BLaER1 (cell line): ENCODE measurements around the gene STK11IP.

Experiments
- H3K27ac ChIP-seq: shearing (Covaris generic); formaldehyde crosslinking; 2 replicates; pipeline ENCODE4 v1.8.1; 2022
- H3K27me3 ChIP-seq: shearing (Covaris generic); formaldehyde crosslinking; 2 replicates; pipeline ENCODE4 v1.8.1; 2022
- H3K36me3 ChIP-seq: shearing (Covaris generic); formaldehyde crosslinking; 2 replicates; pipeline ENCODE4 v1.8.1; 2022
- H3K4me1 ChIP-seq: shearing (Covaris generic); formaldehyde crosslinking; 2 replicates; pipeline ENCODE4 v1.8.1; 2022
- H3K4me2 ChIP-seq: shearing (Covaris generic); formaldehyde crosslinking; 2 replicates; pipeline ENCODE4 v1.8.1; 2022
- H3K4me3 ChIP-seq: shearing (Covaris generic); formaldehyde crosslinking; 2 replicates; pipeline ENCODE4 v1.8.1; 2022
- H3K9ac ChIP-seq: shearing (Covaris generic); formaldehyde crosslinking; 2 replicates; pipeline ENCODE4 v1.8.1; 2022
- H3K9me3 ChIP-seq: shearing (Covaris generic); formaldehyde crosslinking; 2 replicates; pipeline ENCODE4 v1.8.1; 2022
- H4K20me1 ChIP-seq: shearing (Covaris generic); formaldehyde crosslinking; 2 replicates; pipeline ENCODE4 v1.8.1; 2022
- Cebpa-rat ChIP-seq: shearing (Covaris generic); IDR thresholded peaks from 2 replicates; pipeline ENCODE4 v1.8.1; 2022

STK11IP gene

DNA sequence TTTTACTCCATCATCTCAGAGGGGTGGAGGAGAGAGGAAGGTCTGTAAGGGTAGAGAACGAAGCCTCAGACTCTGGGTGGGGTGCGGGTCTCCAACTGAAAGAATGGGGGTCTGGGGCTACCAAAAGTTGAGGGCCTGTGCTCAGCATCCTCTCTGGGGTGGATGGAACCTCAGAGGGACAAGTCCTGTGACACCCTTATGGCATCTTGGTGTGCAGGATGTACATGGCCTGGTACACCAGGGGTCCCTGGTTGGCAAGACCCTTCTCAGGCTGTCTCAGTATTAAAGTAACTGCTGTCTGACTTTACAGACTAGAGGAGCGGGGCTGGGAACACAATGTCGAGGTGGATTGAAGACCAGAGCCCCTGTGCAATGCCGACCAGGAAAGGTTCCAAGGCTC, 27.5 kb downstream of the STK11IP start:
- H3K9me3 ChIP-seq = no peaks in the 10 kb centered on the region
- H3K27ac ChIP-seq = no peak overlapping the region
- H3K4me1 ChIP-seq = peaks cover 12% of the 10 kb centered on the region; the same call in 1 of the 2 replicates
- no peak overlapping the region for H3K4me2 ChIP-seq
- H3K36me3 ChIP-seq = no peaks in the 10 kb centered on the region
- TF ChIP-seq Cebpa-rat = no peak
- H3K9ac ChIP-seq = no peak overlapping the region
- no peak overlapping the region for H3K4me3 ChIP-seq
- H3K27me3 ChIP-seq = peaks cover 35% of the 10 kb centered on the region
- H4K20me1 ChIP-seq = no peaks in the 10 kb centered on the region

DNA sequence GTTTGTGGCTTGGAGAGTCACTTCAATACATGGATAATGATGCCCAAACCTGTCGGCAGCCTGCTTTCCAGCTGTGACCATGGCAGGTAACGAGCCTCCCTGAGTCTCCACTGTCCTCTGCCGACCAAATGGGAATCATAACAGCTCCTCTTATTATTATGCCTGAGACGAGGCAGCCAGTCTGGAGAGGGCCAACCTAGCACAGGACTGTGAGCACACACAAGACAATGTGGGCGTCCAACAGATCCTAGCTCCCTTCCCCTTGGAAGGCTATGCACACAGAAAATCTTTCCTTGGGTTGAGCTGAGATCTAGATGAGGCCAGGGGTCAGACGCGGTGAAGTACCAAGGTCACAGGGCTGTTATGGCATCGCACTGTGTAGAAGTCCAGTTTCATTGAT, 28.9 kb downstream of the STK11IP start:
- H4K20me1 ChIP-seq = no peaks in the 10 kb centered on the region
- H3K27me3 ChIP-seq = peaks cover 35% of the 10 kb centered on the region
- no peak for TF ChIP-seq Cebpa-rat
- H3K4me1 ChIP-seq = peaks cover 12% of the 10 kb centered on the region; the same call in 1 of the 2 replicates
- H3K4me2 ChIP-seq = no peak overlapping the region
- H3K36me3 ChIP-seq = no peaks in the 10 kb centered on the region
- H3K9me3 ChIP-seq = no peaks in the 10 kb centered on the region
- no peak overlapping the region for H3K27ac ChIP-seq
- no peak overlapping the region for H3K4me3 ChIP-seq
- H3K9ac ChIP-seq = no peak overlapping the region

DNA sequence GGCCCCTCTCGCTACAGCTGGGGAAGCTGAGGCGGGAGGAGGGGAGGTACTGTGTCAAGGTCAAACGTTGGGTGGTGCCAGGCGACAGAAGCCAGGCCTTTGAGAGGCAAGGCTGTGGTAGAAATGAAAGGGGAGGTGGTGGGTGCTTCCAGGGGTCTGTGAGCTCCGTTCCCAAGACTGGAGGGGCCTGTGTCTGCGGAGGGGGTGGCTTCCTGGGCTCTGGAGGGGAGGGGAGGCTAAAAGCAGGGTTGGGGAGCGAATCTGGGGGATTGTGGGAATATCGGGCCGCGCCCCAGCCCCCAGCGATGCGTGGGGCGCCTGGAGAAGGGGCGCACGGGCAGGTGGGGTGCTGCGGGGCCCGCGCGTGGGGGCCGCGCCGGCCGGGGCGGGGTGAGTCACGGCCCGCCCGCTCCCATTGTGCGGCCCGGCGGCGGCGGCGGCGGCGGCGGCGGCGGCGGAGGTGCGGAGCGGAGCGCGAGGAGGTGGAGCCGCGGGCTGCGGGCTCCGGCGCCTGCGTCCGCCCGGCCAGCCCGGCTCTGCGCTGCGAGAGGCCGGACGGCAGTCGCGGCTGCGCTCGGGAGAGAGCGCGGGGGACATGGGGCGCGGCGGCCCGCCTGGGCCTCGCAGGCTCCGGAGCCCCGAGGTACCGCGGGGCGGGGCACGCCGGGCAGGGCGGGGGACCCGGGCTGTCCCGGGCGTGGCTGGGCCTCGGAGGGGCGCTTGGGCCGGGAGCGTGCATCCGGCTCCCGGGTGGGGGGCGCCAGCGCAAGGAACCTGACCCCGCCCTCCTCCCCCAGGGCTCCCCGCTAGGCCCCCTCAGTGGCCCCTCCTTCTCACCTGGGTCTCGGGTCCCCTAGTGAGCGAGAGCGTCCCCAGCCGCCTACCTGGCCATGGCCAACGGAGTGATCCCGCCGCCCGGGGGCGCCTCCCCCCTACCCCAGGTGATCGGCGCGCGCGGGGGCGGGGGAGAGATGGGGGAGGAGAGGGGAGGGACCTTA, 29.7 kb downstream of the STK11IP start, which contains the start of gene SLC4A3:
Gene SLC4A3 (plus strand): TSS at position 528 of the 998 bp plus-strand sequence. CDS start 363 bp downstream, at position 891.
- Histone ChIP-seq H3K4me2 (peak within 1 kb of the TSS; percentile 78), H3K36me3 (no peaks in the 10 kb centered on the region), H3K4me1 (peaks cover 12% of the 10 kb centered on the region; the same call in 1 of the 2 replicates), H3K9me3 (no peaks in the 10 kb centered on the region), H3K27ac (no peak within 1 kb of the TSS), H4K20me1 (no peaks in the 10 kb centered on the region), H3K9ac (no peak within 1 kb of the TSS), H3K27me3 (peaks cover 35% of the 10 kb centered on the region), H3K4me3 (peak within 1 kb of the TSS; percentile 62)
- TF ChIP-seq Cebpa-rat = no peak

DNA sequence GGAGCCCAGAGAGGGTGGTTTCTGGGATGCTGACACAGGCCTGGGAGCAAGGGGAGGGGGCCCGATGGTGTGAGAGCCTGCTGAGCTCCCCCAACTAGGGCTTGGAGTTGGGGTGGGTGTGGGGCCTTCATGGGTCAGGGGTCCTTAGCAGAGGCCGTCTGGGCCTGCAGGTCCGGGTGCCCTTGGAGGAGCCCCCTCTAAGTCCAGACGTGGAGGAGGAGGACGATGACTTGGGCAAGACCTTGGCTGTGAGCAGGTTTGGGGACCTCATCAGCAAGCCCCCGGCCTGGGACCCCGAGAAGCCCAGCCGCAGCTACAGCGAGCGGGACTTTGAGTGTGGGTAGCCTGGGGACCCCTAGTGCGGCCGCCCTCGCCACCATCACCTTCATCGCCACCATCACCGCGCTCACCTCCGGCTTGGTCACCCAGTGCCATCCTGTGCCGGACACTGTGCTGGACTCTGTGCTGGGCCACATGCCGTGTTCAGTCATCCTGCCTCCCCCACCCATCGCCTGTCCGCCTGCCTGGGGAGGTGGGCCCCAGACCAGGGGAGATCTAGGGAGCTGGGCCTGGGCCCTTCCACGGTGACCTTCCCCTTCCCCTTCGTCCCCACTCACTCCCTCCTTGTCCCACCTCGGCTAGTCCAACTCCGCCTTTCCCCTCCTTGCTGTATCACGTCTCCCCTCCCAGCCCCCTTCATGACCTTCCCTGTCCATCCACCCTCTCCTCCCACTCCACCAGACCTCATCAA, 30.8 kb downstream of the STK11IP start:
- Histone ChIP-seq H3K9ac (no peak overlapping the region), H3K9me3 (no peaks in the 10 kb centered on the region), H4K20me1 (no peaks in the 10 kb centered on the region), H3K27me3 (peaks cover 35% of the 10 kb centered on the region), H3K4me1 (peaks cover 12% of the 10 kb centered on the region; the same call in 1 of the 2 replicates), H3K36me3 (no peaks in the 10 kb centered on the region), H3K27ac (no peak overlapping the region), H3K4me2 (peak overlapping the region; percentile 78), H3K4me3 (no peak overlapping the region)
- TF ChIP-seq Cebpa-rat = no peak

DNA sequence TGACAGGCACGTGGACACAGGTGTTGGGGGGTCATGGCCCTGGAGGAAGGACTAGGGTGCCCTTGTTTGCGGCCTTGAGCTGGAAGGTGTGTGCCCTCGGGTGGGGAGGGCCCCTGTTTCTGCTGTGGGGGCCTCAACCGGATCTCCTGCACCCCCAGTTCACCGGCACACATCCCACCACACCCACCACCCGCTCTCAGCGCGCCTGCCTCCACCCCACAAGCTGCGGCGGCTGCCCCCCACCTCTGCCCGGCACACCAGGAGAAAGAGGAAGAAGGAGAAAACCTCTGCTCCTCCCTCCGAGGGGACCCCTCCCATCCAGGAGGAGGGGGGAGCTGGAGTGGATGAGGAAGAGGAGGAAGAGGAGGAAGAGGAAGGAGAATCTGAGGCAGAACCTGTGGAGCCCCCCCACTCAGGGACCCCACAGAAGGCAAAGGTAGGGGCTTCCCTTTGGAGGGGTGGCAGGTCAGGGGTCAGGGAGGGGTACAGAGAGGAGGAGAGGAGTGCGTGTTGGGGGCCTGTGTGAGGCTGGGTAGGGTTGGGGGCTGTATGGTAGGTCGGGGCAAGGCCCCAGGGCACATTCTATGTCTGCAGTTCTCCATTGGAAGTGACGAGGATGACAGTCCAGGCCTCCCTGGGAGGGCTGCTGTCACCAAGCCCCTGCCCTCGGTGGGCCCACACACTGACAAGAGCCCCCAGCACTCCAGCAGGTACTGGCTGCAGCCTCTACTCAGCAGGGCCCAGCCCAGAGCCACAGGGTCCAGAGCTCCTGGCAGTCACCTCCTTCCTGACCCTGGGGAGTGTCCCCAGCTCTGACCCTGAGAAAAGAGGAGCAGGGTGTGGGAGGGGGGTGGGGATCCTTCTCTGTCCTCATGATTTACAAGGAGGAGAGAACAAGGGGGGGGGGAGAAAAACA, 31.6 kb downstream of the STK11IP start:
- no peaks in the 10 kb centered on the region for H3K36me3 ChIP-seq
- H3K27me3 ChIP-seq = peaks cover 35% of the 10 kb centered on the region
- H3K4me3 ChIP-seq = no peak overlapping the region
- H3K9me3 ChIP-seq = no peaks in the 10 kb centered on the region
- H4K20me1 ChIP-seq = no peaks in the 10 kb centered on the region
- peaks cover 12% of the 10 kb centered on the region; the same call in 1 of the 2 replicates for H3K4me1 ChIP-seq
- TF ChIP-seq Cebpa-rat = no peak
- no peak overlapping the region for H3K27ac ChIP-seq
- H3K4me2 ChIP-seq = peak overlapping the region; percentile 55
- no peak overlapping the region for H3K9ac ChIP-seq

DNA sequence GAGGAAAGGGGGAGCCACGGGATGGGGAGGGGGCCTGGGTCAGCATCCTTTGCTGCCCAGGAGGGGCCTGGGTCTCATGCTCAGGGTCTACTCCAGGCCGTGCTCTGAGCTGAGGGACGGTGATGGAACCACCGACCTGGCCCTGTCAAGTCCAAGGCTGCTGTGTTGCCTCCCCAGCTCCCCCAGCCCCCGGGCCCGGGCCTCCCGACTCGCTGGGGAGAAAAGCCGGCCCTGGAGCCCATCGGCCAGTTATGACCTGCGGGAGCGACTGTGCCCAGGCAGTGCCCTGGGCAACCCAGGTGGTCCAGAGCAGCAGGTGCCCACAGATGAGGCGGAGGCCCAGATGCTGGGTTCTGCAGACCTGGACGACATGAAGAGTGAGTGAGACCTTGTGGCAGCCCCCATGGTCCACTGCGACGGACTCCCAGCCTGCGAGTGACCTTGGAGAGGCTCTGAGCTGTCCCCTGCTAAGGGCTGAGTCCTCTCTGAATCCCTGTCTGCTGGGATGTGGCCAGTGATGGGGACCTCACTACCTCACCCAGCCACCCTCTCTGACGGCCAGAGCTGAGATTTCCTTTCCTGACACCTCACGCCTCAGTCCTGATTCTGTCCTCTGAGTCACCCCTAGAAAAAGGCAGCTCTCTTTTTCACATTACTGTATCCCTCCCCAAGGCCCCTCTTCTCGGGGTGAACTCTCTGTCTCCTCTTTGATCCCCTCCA, 32.5 kb downstream of the STK11IP start:
- Histone ChIP-seq H3K27ac (no peak overlapping the region), H3K36me3 (no peaks in the 10 kb centered on the region), H3K4me2 (no peak overlapping the region), H4K20me1 (no peaks in the 10 kb centered on the region), H3K9me3 (no peaks in the 10 kb centered on the region), H3K27me3 (peaks cover 35% of the 10 kb centered on the region), H3K4me3 (no peak overlapping the region), H3K9ac (no peak overlapping the region), H3K4me1 (peaks cover 12% of the 10 kb centered on the region; the same call in 1 of the 2 replicates)
- no peak for TF ChIP-seq Cebpa-rat

DNA sequence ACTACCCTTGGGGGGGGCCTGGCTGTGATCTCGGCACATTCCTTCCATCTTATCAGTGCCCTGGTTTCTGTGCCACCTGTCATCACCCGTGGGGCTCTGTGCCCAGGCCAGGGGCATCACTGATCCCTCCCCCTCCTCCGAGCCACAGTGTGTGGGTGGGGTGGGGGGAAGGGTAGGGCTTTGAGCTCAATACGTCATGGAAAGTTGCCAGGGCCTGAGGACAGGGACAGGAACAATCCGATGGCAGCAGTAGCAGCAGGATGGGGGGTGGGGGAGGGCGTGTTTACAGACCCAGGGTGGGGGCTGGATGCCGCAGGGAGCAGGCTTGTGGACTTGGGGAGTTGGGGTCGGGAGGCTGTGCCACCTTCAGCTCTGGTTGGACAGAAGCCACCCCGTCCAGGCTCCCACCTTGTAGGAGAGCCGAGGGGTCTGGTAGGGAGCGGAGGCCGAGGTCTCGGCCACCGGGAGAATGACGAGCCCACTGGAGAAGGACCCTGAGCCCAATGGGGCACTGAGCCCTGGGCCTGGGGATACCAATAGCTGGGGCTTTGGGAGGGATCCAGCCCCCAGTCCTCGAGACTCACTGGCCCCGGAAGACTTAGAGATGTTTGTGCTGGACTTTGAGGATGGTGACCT, 33.2 kb downstream of the STK11IP start:
- Histone ChIP-seq H3K9ac (no peak overlapping the region), H3K9me3 (no peaks in the 10 kb centered on the region), H3K4me2 (no peak overlapping the region), H3K27me3 (peaks cover 32% of the 10 kb centered on the region), H3K4me3 (no peak overlapping the region), H3K27ac (no peak overlapping the region), H3K36me3 (no peaks in the 10 kb centered on the region), H3K4me1 (peaks cover 12% of the 10 kb centered on the region; the same call in 1 of the 2 replicates), H4K20me1 (no peaks in the 10 kb centered on the region)
- TF ChIP-seq Cebpa-rat = no peak

DNA sequence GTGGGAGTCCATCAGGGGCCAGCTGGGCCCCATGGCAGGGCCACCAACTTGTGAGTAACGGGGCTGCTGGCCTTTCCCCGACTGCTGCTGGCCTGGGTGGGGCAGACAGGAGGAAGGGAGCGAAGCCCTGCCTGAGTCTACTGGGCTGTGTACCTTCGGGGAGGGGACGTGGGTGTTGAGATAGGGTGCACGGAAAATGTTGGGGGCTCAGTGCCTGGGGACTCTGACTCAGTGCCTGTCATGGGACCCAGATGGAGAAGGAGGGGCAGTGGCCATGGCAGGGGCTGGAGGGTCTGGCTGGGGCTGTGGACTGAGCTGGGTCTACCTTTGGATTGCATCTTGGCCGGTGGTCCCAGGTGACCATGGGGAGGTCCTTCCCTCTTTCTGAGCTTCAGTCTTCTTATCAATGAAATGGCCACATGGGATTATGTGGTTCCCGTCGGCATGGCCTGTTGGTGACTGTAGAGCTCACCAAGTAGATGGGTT, 33.8 kb downstream of the STK11IP start:
- H3K9ac ChIP-seq = no peak overlapping the region
- no peaks in the 10 kb centered on the region for H3K9me3 ChIP-seq
- H3K36me3 ChIP-seq = no peaks in the 10 kb centered on the region
- no peak for TF ChIP-seq Cebpa-rat
- no peak overlapping the region for H3K4me3 ChIP-seq
- peaks cover 27% of the 10 kb centered on the region for H3K27me3 ChIP-seq
- H3K27ac ChIP-seq = no peak overlapping the region
- no peaks in the 10 kb centered on the region for H4K20me1 ChIP-seq
- H3K4me2 ChIP-seq = no peak overlapping the region
- H3K4me1 ChIP-seq = peaks cover 12% of the 10 kb centered on the region; the same call in 1 of the 2 replicates
